Thyroid gland (tissue), 4 donors: ENCODE measurements around the gene LRRC30.

Source experiments
- POLR2A ChIP-seq, 2 donors: fragments of 450-650 bp; IDR thresholded peaks; one replicate each; pipeline ENCODE4 v1.6.1; 2017; ENCODE audit warnings: antibody characterized with exemption in 2 of 2, mild to moderate bottlenecking in 2 of 2, moderate library complexity in 1 of 2
- TF ChIP-seq, protein P1 (sequence below), 6 experiments: fragments of 200-600 bp in 3 of 6; fragments of 450-650 bp in 3 of 6; sonication (generic) in 3 of 6; IDR thresholded peaks; one replicate each; pipeline ENCODE4 v1.5.1; 2016 to 2019; ENCODE audit warnings: antibody characterized with exemption in 6 of 6, mild to moderate bottlenecking in 2 of 6, inconsistent platforms in 1 of 6, moderate library complexity in 1 of 6

GRCh38 chr18:7206217-7206616 lies 24.7 kb upstream of the LRRC30 start:
- TF ChIP-seq, protein P1, sequence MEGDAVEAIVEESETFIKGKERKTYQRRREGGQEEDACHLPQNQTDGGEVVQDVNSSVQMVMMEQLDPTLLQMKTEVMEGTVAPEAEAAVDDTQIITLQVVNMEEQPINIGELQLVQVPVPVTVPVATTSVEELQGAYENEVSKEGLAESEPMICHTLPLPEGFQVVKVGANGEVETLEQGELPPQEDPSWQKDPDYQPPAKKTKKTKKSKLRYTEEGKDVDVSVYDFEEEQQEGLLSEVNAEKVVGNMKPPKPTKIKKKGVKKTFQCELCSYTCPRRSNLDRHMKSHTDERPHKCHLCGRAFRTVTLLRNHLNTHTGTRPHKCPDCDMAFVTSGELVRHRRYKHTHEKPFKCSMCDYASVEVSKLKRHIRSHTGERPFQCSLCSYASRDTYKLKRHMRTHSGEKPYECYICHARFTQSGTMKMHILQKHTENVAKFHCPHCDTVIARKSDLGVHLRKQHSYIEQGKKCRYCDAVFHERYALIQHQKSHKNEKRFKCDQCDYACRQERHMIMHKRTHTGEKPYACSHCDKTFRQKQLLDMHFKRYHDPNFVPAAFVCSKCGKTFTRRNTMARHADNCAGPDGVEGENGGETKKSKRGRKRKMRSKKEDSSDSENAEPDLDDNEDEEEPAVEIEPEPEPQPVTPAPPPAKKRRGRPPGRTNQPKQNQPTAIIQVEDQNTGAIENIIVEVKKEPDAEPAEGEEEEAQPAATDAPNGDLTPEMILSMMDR (IDR thresholded peaks at IDR 0.05): no peak
- TF ChIP-seq POLR2A (IDR thresholded peaks at IDR 0.05): no peak
